Neural progenitor cell (in vitro differentiated cells): ENCODE data around the gene TMEM106C. TPM values are rescaled to one million over a fixed set of nuclear protein-coding genes. Genes with fewer than 3 reads are reported as not detected.

Source experiments
- DNase-seq: peaks from one replicate; pipeline ENCODE4 v3.0.0-alpha.2; 2016; ENCODE audit warnings: low spot score
- H2AFZ ChIP-seq: fragments of 200-600 bp; sonication (generic); replicated peaks from 2 replicates; pipeline ENCODE4 v1.6.1; 2016; ENCODE audit warnings: antibody characterized with exemption
- H3F3A ChIP-seq: fragments of 200-600 bp; sonication (generic); 2 replicates; pipeline ENCODE4 v1.6.1; 2016; ENCODE audit warnings: antibody characterized with exemption, low read depth
- H3K27ac ChIP-seq: fragments of 200-600 bp; sonication (generic); 2 replicates; pipeline ENCODE4 v1.5.1; 2016; ENCODE audit warnings: mild to moderate bottlenecking
- H3K27me3 ChIP-seq: fragments of 200-600 bp; sonication (generic); 2 replicates; pipeline ENCODE4 v1.6.1; 2016; ENCODE audit warnings: mild to moderate bottlenecking, moderate library complexity
- H3K36me3 ChIP-seq: fragments of 200-600 bp; sonication (generic); 2 replicates; pipeline ENCODE4 v1.5.1; 2016
- H3K4me1 ChIP-seq: fragments of 200-600 bp; sonication (generic); 2 replicates; pipeline ENCODE4 v1.6.1; 2016; ENCODE audit warnings: mixed run types
- H3K4me2 ChIP-seq: fragments of 200-600 bp; sonication (generic); 2 replicates; pipeline ENCODE4 v1.6.1; 2016
- H3K4me3 ChIP-seq: fragments of 200-600 bp; sonication (generic); 2 replicates; pipeline ENCODE4 v1.5.1; 2016
- H3K79me2 ChIP-seq: fragments of 200-600 bp; sonication (generic); 2 replicates; pipeline ENCODE4 v1.6.1; 2016; ENCODE audit warnings: low read depth
- H3K9ac ChIP-seq: fragments of 200-600 bp; sonication (generic); 2 replicates; pipeline ENCODE4 v1.6.1; 2016
- H3K9me3 ChIP-seq: fragments of 200-600 bp; sonication (generic); 2 replicates; pipeline ENCODE4 v1.5.1; 2016; ENCODE audit warnings: low read depth
- H4K20me1 ChIP-seq: fragments of 200-600 bp; sonication (generic); 2 replicates; pipeline ENCODE4 v1.6.1; 2016; ENCODE audit warnings: low read depth
- H3K27ac Mint-ChIP-seq: 3 replicates; pipeline ENCODE4 v1.8.0; 2021; ENCODE audit warnings: mixed read lengths
- H3K27me3 Mint-ChIP-seq: 2 replicates; pipeline ENCODE4 v1.8.0; 2022; ENCODE audit warnings: low read depth, mild to moderate bottlenecking, inconsistent platforms, moderate library complexity, mixed read lengths; ENCODE audit not compliant: insufficient read depth
- H3K36me3 Mint-ChIP-seq: 3 replicates; pipeline ENCODE4 v1.8.0; 2021; ENCODE audit warnings: mixed read lengths
- H3K4me1 Mint-ChIP-seq: 3 replicates; pipeline ENCODE4 v1.8.0; 2021; ENCODE audit warnings: mixed read lengths
- H3K4me3 Mint-ChIP-seq: 3 replicates; pipeline ENCODE4 v1.8.0; 2021; ENCODE audit warnings: mild to moderate bottlenecking, moderate library complexity, mixed read lengths
- H3K9me3 Mint-ChIP-seq: 3 replicates; pipeline ENCODE4 v1.8.0; 2020; ENCODE audit warnings: mixed read lengths
- EZH2 ChIP-seq: fragments of 200-600 bp; sonication (generic); IDR thresholded peaks from 2 replicates; pipeline ENCODE4 v1.6.1; 2017; ENCODE audit warnings: antibody characterized with exemption, mild to moderate bottlenecking, moderate library complexity
- EZH2phosphoT487 ChIP-seq: fragments of 200-600 bp; sonication (generic); IDR thresholded peaks from 2 replicates; pipeline ENCODE4 v1.6.1; 2017; ENCODE audit warnings: antibody characterized with exemption
- total RNA-seq: library from RNA; depleted of rRNA; stranded (reverse); fragments of >200 nt; gene quantifications from 2 replicates; pipeline ENCODE4 v1.2.3, GENCODE V29; 2015; ENCODE audit warnings: low replicate concordance
- TF ChIP-seq, protein P1 (sequence below): fragments of 200-600 bp; sonication (generic); IDR thresholded peaks from 2 replicates; pipeline ENCODE4 v1.5.1; 2017; ENCODE audit warnings: antibody characterized with exemption, mild to moderate bottlenecking

The TMEM106C gene
- total RNA-seq, 1 donor from 2014 or later = 87.5 TPM

DNA sequence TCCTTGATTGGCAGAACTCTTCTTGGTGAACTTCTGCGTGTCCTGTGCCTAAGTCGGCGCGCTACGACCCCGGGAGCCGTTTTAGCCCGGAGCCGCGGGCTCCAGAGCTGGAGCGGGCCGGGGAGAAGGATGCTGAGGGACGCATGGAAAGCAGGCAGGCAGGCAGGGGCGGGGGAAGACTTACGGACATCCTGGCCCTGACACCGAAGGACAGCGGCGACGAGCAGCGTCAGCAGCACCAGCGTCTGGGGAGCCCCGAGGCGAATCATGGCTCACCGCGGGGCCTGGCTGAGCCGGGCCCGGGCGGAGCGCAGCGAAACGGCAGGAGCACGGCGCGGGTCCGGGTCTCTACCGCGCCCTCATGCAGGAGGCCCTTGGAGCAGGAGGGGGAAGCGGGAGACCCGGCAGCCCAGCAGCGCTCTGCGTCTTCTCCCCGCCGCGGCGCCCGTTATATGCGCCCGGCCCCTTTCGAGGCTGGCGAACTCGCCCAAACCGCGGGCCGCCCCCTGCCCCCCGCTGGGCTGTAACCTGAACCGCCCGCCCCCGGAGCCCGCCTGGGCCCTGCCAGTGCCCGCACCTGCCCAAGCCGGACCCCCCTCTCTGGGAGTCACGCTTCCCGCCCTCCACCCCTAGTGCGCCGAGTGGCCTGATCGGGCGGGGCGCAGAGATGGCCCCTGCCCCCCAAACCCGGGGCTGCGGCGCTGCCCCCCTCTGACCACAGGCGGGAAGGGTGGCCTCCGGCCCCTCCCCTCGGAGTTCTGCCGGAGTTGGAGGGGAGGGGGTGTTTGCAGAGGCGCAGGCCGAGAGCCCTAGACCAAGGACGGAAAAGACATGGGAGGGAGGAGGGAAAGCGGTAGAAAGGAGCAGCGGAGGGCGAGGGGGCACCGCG is 40.9 kb downstream of the TMEM106C start, which contains the start of gene COL2A1:
Gene COL2A1 (minus strand): TSS at position 424 of the 889 bp plus-strand sequence. CDS start 155 bp downstream, at position 269.
- peak; percentile 92 for DNase-seq
- Histone ChIP-seq H3K36me3 (no peaks in the 10 kb centered on the region), H3K4me3 (peak within 1 kb of the TSS; percentile 66), H3K27me3 (peaks cover 91% of the 10 kb centered on the region), H3F3A (peaks cover 58% of the 10 kb centered on the region), H4K20me1 (peaks cover 38% of the 10 kb centered on the region), H3K9ac (no peak within 1 kb of the TSS), H3K4me1 (peaks cover 31% of the 10 kb centered on the region), H3K4me2 (peak within 1 kb of the TSS; percentile 82), H2AFZ (peak within 1 kb of the TSS; percentile 57), H3K27ac (no peak within 1 kb of the TSS), H3K9me3 (no peaks in the 10 kb centered on the region), H3K79me2 (peaks cover 27% of the 10 kb centered on the region)
- Mint-ChIP-seq H3K4me1 (peaks cover 46% of the 10 kb centered on the region), H3K36me3 (peaks cover 7% of the 10 kb centered on the region), H3K9me3 (no peaks in the 10 kb centered on the region), H3K4me3 (peak within 1 kb of the TSS; percentile 92), H3K27ac (peak within 1 kb of the TSS; percentile 67), H3K27me3 (peaks cover 10% of the 10 kb centered on the region)
- TF ChIP-seq, protein P1, sequence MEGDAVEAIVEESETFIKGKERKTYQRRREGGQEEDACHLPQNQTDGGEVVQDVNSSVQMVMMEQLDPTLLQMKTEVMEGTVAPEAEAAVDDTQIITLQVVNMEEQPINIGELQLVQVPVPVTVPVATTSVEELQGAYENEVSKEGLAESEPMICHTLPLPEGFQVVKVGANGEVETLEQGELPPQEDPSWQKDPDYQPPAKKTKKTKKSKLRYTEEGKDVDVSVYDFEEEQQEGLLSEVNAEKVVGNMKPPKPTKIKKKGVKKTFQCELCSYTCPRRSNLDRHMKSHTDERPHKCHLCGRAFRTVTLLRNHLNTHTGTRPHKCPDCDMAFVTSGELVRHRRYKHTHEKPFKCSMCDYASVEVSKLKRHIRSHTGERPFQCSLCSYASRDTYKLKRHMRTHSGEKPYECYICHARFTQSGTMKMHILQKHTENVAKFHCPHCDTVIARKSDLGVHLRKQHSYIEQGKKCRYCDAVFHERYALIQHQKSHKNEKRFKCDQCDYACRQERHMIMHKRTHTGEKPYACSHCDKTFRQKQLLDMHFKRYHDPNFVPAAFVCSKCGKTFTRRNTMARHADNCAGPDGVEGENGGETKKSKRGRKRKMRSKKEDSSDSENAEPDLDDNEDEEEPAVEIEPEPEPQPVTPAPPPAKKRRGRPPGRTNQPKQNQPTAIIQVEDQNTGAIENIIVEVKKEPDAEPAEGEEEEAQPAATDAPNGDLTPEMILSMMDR = peak; percentile 14
- no peak for TF ChIP-seq EZH2

DNA sequence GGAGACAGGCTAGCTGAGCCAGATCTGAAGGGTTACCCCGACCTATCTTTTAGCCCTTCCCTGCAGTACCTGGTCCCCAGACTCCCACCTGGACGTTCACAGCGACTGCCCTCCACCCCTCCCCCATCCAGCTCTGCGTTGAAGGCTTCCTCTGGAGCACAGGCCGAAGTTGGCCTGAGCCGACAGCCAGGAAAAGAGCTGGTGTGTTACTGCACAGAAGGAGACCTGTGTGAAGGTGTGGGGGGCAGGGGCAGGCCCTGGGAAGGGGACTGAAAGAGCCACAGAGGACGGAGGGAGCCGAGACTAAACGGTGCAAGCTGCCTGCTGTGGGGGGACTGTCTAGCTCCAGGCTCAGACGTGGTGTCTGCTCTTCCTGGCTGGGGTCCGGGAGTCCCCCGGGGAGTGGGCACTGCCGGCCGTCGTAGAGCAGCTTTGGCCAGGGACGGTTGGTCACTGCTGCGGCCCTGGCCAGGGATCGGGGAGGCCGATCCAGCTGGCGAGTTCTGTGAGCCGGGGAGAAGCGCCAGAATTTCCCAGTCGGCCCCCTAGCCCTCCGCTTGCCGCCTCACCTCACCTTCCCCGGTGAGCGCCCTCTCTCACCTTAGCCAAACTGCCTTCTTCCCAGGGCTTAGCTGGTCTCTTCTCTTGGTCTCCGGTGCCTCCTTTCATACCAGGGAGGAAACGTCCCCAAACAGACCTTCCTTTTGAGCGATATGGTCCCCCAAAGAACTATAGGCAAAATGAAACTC is 41.8 kb downstream of the TMEM106C start:
- Mint-ChIP-seq H3K27ac (peak overlapping the region; percentile 81), H3K4me1 (peaks cover 43% of the 10 kb centered on the region), H3K4me3 (peak overlapping the region; percentile 92), H3K9me3 (no peaks in the 10 kb centered on the region), H3K27me3 (peaks cover 10% of the 10 kb centered on the region), H3K36me3 (peaks cover 1% of the 10 kb centered on the region)
- peak overlapping the region; percentile 66 for H3K4me3 ChIP-seq
- peaks cover 29% of the 10 kb centered on the region for H4K20me1 ChIP-seq
- H3K27ac ChIP-seq = no peak overlapping the region
- H3K36me3 ChIP-seq = no peaks in the 10 kb centered on the region
- peaks cover 27% of the 10 kb centered on the region for H3K4me1 ChIP-seq
- H3K9ac ChIP-seq = no peak overlapping the region
- peaks cover 57% of the 10 kb centered on the region for H3F3A ChIP-seq
- H3K79me2 ChIP-seq = peaks cover 23% of the 10 kb centered on the region
- peak; percentile 12 for TF ChIP-seq EZH2phosphoT487
- TF ChIP-seq, protein P1 = no peak
- H2AFZ ChIP-seq = peak overlapping the region; percentile 57
- peak overlapping the region; percentile 82 for H3K4me2 ChIP-seq
- no peaks in the 10 kb centered on the region for H3K9me3 ChIP-seq
- peaks cover 91% of the 10 kb centered on the region for H3K27me3 ChIP-seq
- peak; percentile 65 for DNase-seq

- no peak for DNase-seq
- no peaks in the 10 kb centered on the region for H3K9me3 Mint-ChIP-seq
- peak overlapping the region; percentile 57 for H2AFZ ChIP-seq
- peaks cover 38% of the 10 kb centered on the region for H3K4me1 Mint-ChIP-seq
- peaks cover 52% of the 10 kb centered on the region for H3F3A ChIP-seq
- H3K9ac ChIP-seq = no peak overlapping the region
- H3K36me3 ChIP-seq = no peaks in the 10 kb centered on the region
- no peak overlapping the region for H3K27ac Mint-ChIP-seq
- no peaks in the 10 kb centered on the region for H3K36me3 Mint-ChIP-seq
- peaks cover 91% of the 10 kb centered on the region for H3K27me3 ChIP-seq
- TF ChIP-seq, protein P1 = no peak
- TF ChIP-seq EZH2phosphoT487 = no peak
- no peak for TF ChIP-seq EZH2
- no peaks in the 10 kb centered on the region for H3K9me3 ChIP-seq
- peak overlapping the region; percentile 92 for H3K4me3 Mint-ChIP-seq
- H3K79me2 ChIP-seq = peaks cover 18% of the 10 kb centered on the region
- H3K4me1 ChIP-seq = peaks cover 22% of the 10 kb centered on the region
- H3K4me3 ChIP-seq = peak overlapping the region; percentile 66
- peaks cover 10% of the 10 kb centered on the region for H3K27me3 Mint-ChIP-seq
- no peak overlapping the region for H3K27ac ChIP-seq
- peak overlapping the region; percentile 82 for H3K4me2 ChIP-seq
- H4K20me1 ChIP-seq = peaks cover 24% of the 10 kb centered on the region
Measured at GRCh38 chr12:48005750-48006021, 42.3 kb downstream of the TMEM106C start.
